ENCODE data around the gene CENPW.

GRCh38 chr6:126337323-126337722, 2.6 kb upstream of the CENPW start:
- no peak for TF ChIP-seq REST (IDR thresholded peaks at IDR 0.05; ENCODE audit: insufficient read depth in 1 of 2, low read depth in 2 of 2, low read length in 2 of 2)
- TF ChIP-seq TAF1 (IDR thresholded peaks at IDR 0.05; ENCODE audit: borderline replicate concordance, insufficient read depth, low read length), result no peak
- TF ChIP-seq POLR2AphosphoS5 (IDR thresholded peaks at IDR 0.05; ENCODE audit: low read depth, low read length), result no peak
